ENCODE results near the gene CNTNAP2.

Gene CNTNAP2

GRCh38 chr7:146565872-146566271, 449.3 kb downstream of the CNTNAP2 start:
- Histone ChIP-seq H3K36me3 (ENCODE audit: insufficient read depth, low read length) (no peaks in the 10 kb centered on the region), H3K9ac (ENCODE audit: low read depth, low read length) (no peak overlapping the region), H3K4me2 (ENCODE audit: insufficient read depth, low read length) (no peak overlapping the region), H4K20me1 (ENCODE audit: insufficient read depth, low read length) (no peaks in the 10 kb centered on the region), H3K79me2 (ENCODE audit: insufficient read depth, low read length) (no peaks in the 10 kb centered on the region), H3K4me1 (ENCODE audit: insufficient read depth, low read length) (no peaks in the 10 kb centered on the region), H3K27ac (ENCODE audit: low read length) (no peak overlapping the region), H3K27me3 (ENCODE audit: insufficient read depth, low read length, poor library complexity) (no peaks in the 10 kb centered on the region), H3K4me3 (ENCODE audit: low read depth in 1 of 2, low read length in 2 of 2) (no peak overlapping the region), H3K9me3 (ENCODE audit: insufficient read depth, low read length, severe bottlenecking) (no peaks in the 10 kb centered on the region), H2AFZ (ENCODE audit: low read depth, low read length) (no peak overlapping the region)
- no peak for DNase-seq
- no peak for TF ChIP-seq CTCF (IDR thresholded peaks at IDR 0.05; ENCODE audit: borderline replicate concordance, extremely low read depth, low read length, poor library complexity, severe bottlenecking)
- no peak for ATAC-seq (ENCODE audit: insufficient read depth, low read depth)

DNA sequence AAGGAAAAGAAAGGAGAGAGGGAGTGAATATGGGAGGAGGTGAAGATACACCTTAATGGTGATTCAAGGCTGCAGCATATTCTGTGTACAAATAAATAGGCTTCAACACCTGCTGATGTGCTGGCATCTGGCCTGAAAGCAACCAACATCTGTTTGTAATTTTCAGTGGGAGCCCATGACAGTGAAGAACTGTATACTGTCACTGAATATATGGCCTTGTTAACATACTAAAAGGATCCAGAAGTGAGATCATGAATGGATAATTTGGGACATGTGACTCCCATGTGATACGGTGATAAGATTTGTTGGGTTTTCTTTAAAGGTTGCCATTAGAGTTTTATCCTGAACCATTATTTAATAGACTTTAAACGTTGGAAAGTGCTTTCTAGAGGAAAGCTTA, 459.3 kb downstream of the CNTNAP2 start:
- H2AFZ ChIP-seq (ENCODE audit: low read depth, low read length), result no peak overlapping the region
- no peak overlapping the region for H3K4me2 ChIP-seq (ENCODE audit: insufficient read depth, low read length)
- TF ChIP-seq EZH2 (IDR thresholded peaks at IDR 0.05; ENCODE audit: borderline replicate concordance, low read depth, low read length, severe bottlenecking), result no peak
- no peak overlapping the region for H3K4me3 ChIP-seq (ENCODE audit: low read depth in 1 of 2, low read length in 2 of 2)
- H3K79me2 ChIP-seq (ENCODE audit: insufficient read depth, low read length), result no peaks in the 10 kb centered on the region
- no peaks in the 10 kb centered on the region for H3K9me3 ChIP-seq (ENCODE audit: insufficient read depth, low read length, severe bottlenecking)
- no peaks in the 10 kb centered on the region for H3K36me3 ChIP-seq (ENCODE audit: insufficient read depth, low read length)
- no peaks in the 10 kb centered on the region for H3K4me1 ChIP-seq (ENCODE audit: insufficient read depth, low read length)
- no peak for ATAC-seq (ENCODE audit: insufficient read depth, low read depth)
- H4K20me1 ChIP-seq (ENCODE audit: insufficient read depth, low read length), result no peaks in the 10 kb centered on the region
- H3K27ac ChIP-seq (ENCODE audit: low read length), result no peak overlapping the region
- no peaks in the 10 kb centered on the region for H3K27me3 ChIP-seq (ENCODE audit: insufficient read depth, low read length, poor library complexity)
- no peak overlapping the region for H3K9ac ChIP-seq (ENCODE audit: low read depth, low read length)
- DNase-seq, result no peak

DNA sequence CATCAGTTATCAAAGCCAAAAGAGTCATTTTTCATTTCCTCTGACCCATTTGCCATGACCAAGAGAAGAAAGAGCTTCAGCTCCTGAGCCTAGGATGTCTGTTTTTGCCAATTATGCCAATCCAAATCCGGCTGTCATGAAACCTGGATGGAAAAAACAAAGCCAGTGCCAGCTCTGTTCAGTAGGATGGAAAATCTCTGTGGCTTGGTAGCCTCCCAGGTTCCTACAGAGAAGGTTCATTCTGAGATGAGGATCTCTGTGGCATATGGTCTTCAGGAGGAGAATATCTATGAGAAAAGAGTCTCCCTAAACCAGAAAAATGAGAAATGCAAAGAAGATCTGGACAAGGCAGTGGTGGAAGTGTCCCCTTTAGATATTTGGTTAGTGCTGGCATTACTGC, 475.4 kb downstream of the CNTNAP2 start:
- no peak for DNase-seq
- Histone ChIP-seq H3K9ac (ENCODE audit: low read depth, low read length) (no peak overlapping the region), H3K9me3 (ENCODE audit: insufficient read depth, low read length, severe bottlenecking) (no peaks in the 10 kb centered on the region), H3K4me3 (ENCODE audit: low read depth in 1 of 2, low read length in 2 of 2) (no peak overlapping the region), H4K20me1 (ENCODE audit: insufficient read depth, low read length) (no peaks in the 10 kb centered on the region), H3K27ac (ENCODE audit: low read length) (no peak overlapping the region), H3K4me1 (ENCODE audit: insufficient read depth, low read length) (no peaks in the 10 kb centered on the region), H3K4me2 (ENCODE audit: insufficient read depth, low read length) (no peak overlapping the region), H3K27me3 (ENCODE audit: insufficient read depth, low read length, poor library complexity) (no peaks in the 10 kb centered on the region), H2AFZ (ENCODE audit: low read depth, low read length) (no peak overlapping the region), H3K79me2 (ENCODE audit: insufficient read depth, low read length) (no peaks in the 10 kb centered on the region), H3K36me3 (ENCODE audit: insufficient read depth, low read length) (no peaks in the 10 kb centered on the region)
- ATAC-seq (ENCODE audit: insufficient read depth, low read depth), result no peak
- no peak for TF ChIP-seq EZH2 (IDR thresholded peaks at IDR 0.05; ENCODE audit: borderline replicate concordance, low read depth, low read length, severe bottlenecking)
- TF ChIP-seq CTCF (IDR thresholded peaks at IDR 0.05; ENCODE audit: borderline replicate concordance, extremely low read depth, low read length, poor library complexity, severe bottlenecking), result no peak

- Histone ChIP-seq H2AFZ (ENCODE audit: low read depth, low read length) (no peak overlapping the region), H3K79me2 (ENCODE audit: insufficient read depth, low read length) (no peaks in the 10 kb centered on the region), H3K4me1 (ENCODE audit: insufficient read depth, low read length) (no peaks in the 10 kb centered on the region), H3K27me3 (ENCODE audit: insufficient read depth, low read length, poor library complexity) (no peaks in the 10 kb centered on the region), H3K4me3 (ENCODE audit: low read depth in 1 of 2, low read length in 2 of 2) (no peak overlapping the region), H3K27ac (ENCODE audit: low read length) (no peak overlapping the region), H4K20me1 (ENCODE audit: insufficient read depth, low read length) (no peaks in the 10 kb centered on the region), H3K36me3 (ENCODE audit: insufficient read depth, low read length) (no peaks in the 10 kb centered on the region), H3K9ac (ENCODE audit: low read depth, low read length) (no peak overlapping the region), H3K9me3 (ENCODE audit: insufficient read depth, low read length, severe bottlenecking) (no peaks in the 10 kb centered on the region), H3K4me2 (ENCODE audit: insufficient read depth, low read length) (no peak overlapping the region)
- ATAC-seq (ENCODE audit: insufficient read depth, low read depth), result no peak
- DNase-seq, result no peak
- TF ChIP-seq EZH2 (IDR thresholded peaks at IDR 0.05; ENCODE audit: borderline replicate concordance, low read depth, low read length, severe bottlenecking) (no peak), CTCF (IDR thresholded peaks at IDR 0.05; ENCODE audit: borderline replicate concordance, extremely low read depth, low read length, poor library complexity, severe bottlenecking) (no peak)
These were observed 490.0 kb downstream of the CNTNAP2 start for GRCh38 chr7:146606628-146607027.
